IMR-90 (cell line): Measurements from ENCODE around the gene MAP1LC3B2. TPM values are rescaled to one million over a fixed set of nuclear protein-coding genes. Genes with fewer than 3 reads are reported as not detected.

Source experiments
- ATAC-seq: fragments of 200-7000 bp; cut with Tn5 transposase; 2 replicates; pipeline ENCODE4 v1.9.1; 2020; ENCODE audit warnings: low read depth, mild to moderate bottlenecking, moderate library complexity
- BruUV-seq: library from RNA; stranded (reverse); fragments of 400-500 nt; replicated peaks from 2 replicates; lab custom pipeline; 2021; lab: Mats Ljungman, UMichigan
- CTCF ChIA-PET: fragments of 300-600 bp; formaldehyde crosslinking; extraction: SDS; loops from one replicate; lab custom pipeline; 2021; ENCODE audit warnings: antibody characterized with exemption; lab: Yijun Ruan, JAX
- POLR2A ChIA-PET: fragments of 300-600 bp; sonication (Branson Sonifier 250); formaldehyde crosslinking; loops from one replicate; lab custom pipeline; 2022; ENCODE audit warnings: antibody characterized with exemption; ENCODE audit not compliant: unreplicated experiment; lab: Charles Lee
- DNase-seq: peaks from one replicate; pipeline ENCODE4 v3.0.0; 2013
- H2AFZ ChIP-seq: replicated peaks from 2 replicates; pipeline ENCODE3; 2013; ENCODE audit warnings: low read length, mild to moderate bottlenecking; ENCODE audit not compliant: poor library complexity
- H2AK5ac ChIP-seq: 2 replicates; pipeline ENCODE4 v1.6.1; 2013; ENCODE audit warnings: low read depth, low read length, inconsistent platforms
- H2AK9ac ChIP-seq: replicated peaks from 2 replicates; pipeline ENCODE3; 2013; ENCODE audit warnings: mild to moderate bottlenecking, low read depth, low read length, moderate library complexity; ENCODE audit not compliant: poor library complexity
- H2BK120ac ChIP-seq: 2 replicates; pipeline ENCODE4 v1.6.1; 2013; ENCODE audit warnings: low read depth, low read length, inconsistent platforms
- H2BK15ac ChIP-seq: 3 replicates; pipeline ENCODE4 v1.6.1; 2013; ENCODE audit warnings: low read depth, low read length, inconsistent platforms
- H2BK20ac ChIP-seq: 2 replicates; pipeline ENCODE4 v1.6.1; 2013; ENCODE audit warnings: low read depth, mild to moderate bottlenecking, inconsistent platforms, low read length, moderate library complexity
- H2BK5ac ChIP-seq: 2 replicates; pipeline ENCODE4 v1.6.1; 2013; ENCODE audit warnings: mild to moderate bottlenecking, low read depth, low read length, inconsistent platforms; ENCODE audit not compliant: poor library complexity, severe bottlenecking
- H3K14ac ChIP-seq: replicated peaks from 2 replicates; pipeline ENCODE4 v1.6.1; 2013; ENCODE audit warnings: low read depth, low read length, inconsistent platforms
- H3K18ac ChIP-seq: 2 replicates; pipeline ENCODE4 v1.6.1; 2013; ENCODE audit warnings: low read depth, low read length, control low read depth
- H3K23ac ChIP-seq: 2 replicates; pipeline ENCODE4 v1.6.1; 2013; ENCODE audit warnings: low read depth, low read length, inconsistent platforms
- H3K27ac ChIP-seq: 2 replicates; pipeline ENCODE4 v1.5.1; 2013; ENCODE audit warnings: mild to moderate bottlenecking, control low read depth, low read length; ENCODE audit not compliant: insufficient read depth
- H3K27me3 ChIP-seq: 2 replicates; pipeline ENCODE4 v1.6.1; 2013; ENCODE audit warnings: low read length; ENCODE audit not compliant: control insufficient read depth, insufficient read depth
- H3K36me3 ChIP-seq: 2 replicates; pipeline ENCODE4 v1.6.1; 2013; ENCODE audit warnings: low read length, mixed read lengths; ENCODE audit not compliant: control insufficient read depth, insufficient read depth
- H3K4ac ChIP-seq: 2 replicates; pipeline ENCODE4 v1.6.1; 2013; ENCODE audit warnings: low read depth, low read length, inconsistent platforms
- H3K4me1 ChIP-seq: 2 replicates; pipeline ENCODE4 v1.6.1; 2013; ENCODE audit warnings: low read length, mixed read lengths; ENCODE audit not compliant: control insufficient read depth, insufficient read depth
- H3K4me2 ChIP-seq: 2 replicates; pipeline ENCODE4 v1.6.1; 2013; ENCODE audit warnings: low read depth, mild to moderate bottlenecking, control low read depth, low read length, moderate library complexity
- H3K4me3 ChIP-seq: 2 replicates; pipeline ENCODE4 v1.5.1; 2013; ENCODE audit warnings: low read depth, mild to moderate bottlenecking, control low read depth, low read length, moderate library complexity; ENCODE audit not compliant: insufficient read depth
- H3K56ac ChIP-seq: 2 replicates; pipeline ENCODE4 v1.6.1; 2013; ENCODE audit warnings: low read length, inconsistent platforms; ENCODE audit not compliant: insufficient read depth; ENCODE audit errors: extremely low read depth
- H3K79me1 ChIP-seq, 2 experiments: 2 replicates each; pipeline ENCODE4 v1.6.1; 2013; ENCODE audit warnings: low read length in 2 of 2, inconsistent platforms in 1 of 2, low read depth in 1 of 2
- H3K9ac ChIP-seq: 2 replicates; pipeline ENCODE4 v1.6.1; 2013; ENCODE audit warnings: low read depth, low read length, control low read depth
- H3K9me1 ChIP-seq: 2 replicates; pipeline ENCODE4 v1.6.1; 2013; ENCODE audit warnings: low read length, inconsistent platforms; ENCODE audit not compliant: insufficient read depth
- H3K9me3 ChIP-seq: 2 replicates; pipeline ENCODE4 v1.6.1; 2013; ENCODE audit warnings: low read length; ENCODE audit not compliant: control insufficient read depth, insufficient read depth
- H4K20me1 ChIP-seq: 2 replicates; pipeline ENCODE4 v1.6.1; 2013; ENCODE audit warnings: low read length, inconsistent platforms; ENCODE audit not compliant: insufficient read depth
- H4K5ac ChIP-seq: 2 replicates; pipeline ENCODE4 v1.6.1; 2013; ENCODE audit warnings: mild to moderate bottlenecking, low read depth, low read length, control low read depth
- H4K8ac ChIP-seq, 2 experiments: 2 replicates each; pipeline ENCODE4 v1.6.1; 2013; ENCODE audit warnings: low read depth in 2 of 2, low read length in 2 of 2, control low read depth in 1 of 2, inconsistent platforms in 1 of 2
- H4K91ac ChIP-seq: 2 replicates; pipeline ENCODE4 v1.6.1; 2013; ENCODE audit warnings: low read depth, low read length, inconsistent platforms; ENCODE audit not compliant: insufficient read depth
- BHLHE40 ChIP-seq: fragments of 150-350 bp; IDR thresholded peaks from 2 replicates; pipeline ENCODE4 v1.6.1; 2016; ENCODE audit warnings: mild to moderate bottlenecking, low read depth, low read length
- CEBPB ChIP-seq: IDR thresholded peaks from 2 replicates; pipeline ENCODE4 v1.6.1; 2012; ENCODE audit warnings: low read depth, low read length, improper control_type of control experiment
- CHD1 ChIP-seq: IDR thresholded peaks from 2 replicates; pipeline ENCODE4 v1.6.1; 2012; ENCODE audit warnings: low read depth, low read length, improper control_type of control experiment
- ELK1 ChIP-seq: fragments of 150-350 bp; IDR thresholded peaks from 2 replicates; pipeline ENCODE4 v1.6.1; 2016; ENCODE audit warnings: low read depth, mild to moderate bottlenecking, low read length, moderate library complexity, borderline replicate concordance
- FOS ChIP-seq: fragments of 150-350 bp; IDR thresholded peaks from 2 replicates; pipeline ENCODE4 v1.6.1; 2016; ENCODE audit warnings: low read depth, low read length
- MAFK ChIP-seq: IDR thresholded peaks from 2 replicates; pipeline ENCODE4 v1.6.1; 2012; ENCODE audit warnings: low read depth, low read length, improper control_type of control experiment
- MAZ ChIP-seq: IDR thresholded peaks from 2 replicates; pipeline ENCODE4 v1.6.1; 2012; ENCODE audit warnings: low read depth, mild to moderate bottlenecking, low read length, improper control_type of control experiment, moderate library complexity, borderline replicate concordance
- MXI1 ChIP-seq: IDR thresholded peaks from 2 replicates; pipeline ENCODE4 v1.6.1; 2012; ENCODE audit warnings: low read depth, mild to moderate bottlenecking, low read length, moderate library complexity, borderline replicate concordance
- NFE2L2 ChIP-seq: fragments of 150-350 bp; IDR thresholded peaks from 2 replicates; pipeline ENCODE4 v1.6.1; 2016; ENCODE audit warnings: low read depth, mild to moderate bottlenecking, low read length
- POLR2A ChIP-seq: IDR thresholded peaks from 2 replicates; pipeline ENCODE4 v1.6.1; 2012; ENCODE audit warnings: mild to moderate bottlenecking, low read depth, low read length
- RAD21 ChIP-seq: IDR thresholded peaks from 2 replicates; pipeline ENCODE4 v1.6.1; 2012; ENCODE audit warnings: low read length, improper control_type of control experiment
- RCOR1 ChIP-seq: IDR thresholded peaks from 2 replicates; pipeline ENCODE4 v1.6.1; 2012; ENCODE audit warnings: mild to moderate bottlenecking, low read length, improper control_type of control experiment; ENCODE audit not compliant: insufficient replicate concordance
- RFX5 ChIP-seq: IDR thresholded peaks from 2 replicates; pipeline ENCODE4 v1.8.0; 2012; ENCODE audit warnings: low read depth, mild to moderate bottlenecking, low read length, moderate library complexity
- SMC3 ChIP-seq: fragments of 150-350 bp; IDR thresholded peaks from 2 replicates; pipeline ENCODE4 v1.6.1; 2016; ENCODE audit warnings: low read depth, mild to moderate bottlenecking, antibody characterized with exemption, low read length, moderate library complexity
- WGBS, 2 experiments: methylation state at CpG; one replicate each; pipeline versions ENCODE4 v1.1.5 to v1.1.7; 2013; ENCODE audit warnings: missing lambda C conversion rate in 2 of 2; ENCODE audit not compliant: insufficient read length in 1 of 2; ENCODE audit errors: extremely low coverage in 2 of 2; 5-methylcytosine and 5-hydroxymethylcytosine counted together
- dilution Hi-C: fragments of 300-500 bp; cut with HindIII; formaldehyde crosslinking; loops from one replicate; pipeline ENCODE4 v1.14.3; 2018; ENCODE audit warnings: low sequenced_read_pairs; ENCODE audit not compliant: unreplicated experiment
- in situ Hi-C: fragments of 300-500 bp; cut with MboI; formaldehyde crosslinking; loops from 3 replicates; pipeline ENCODE4 v1.14.3; 2019; ENCODE audit warnings: low sequenced_read_pairs, inconsistent platforms, mixed read lengths
- intact Hi-C: fragments of 100-400 bp; cut with micrococcal nuclease; formaldehyde crosslinking; loops from 2 replicates; pipeline ENCODE4 v1.10.0; 2022
- polyA plus RNA-seq, 3 experiments: library from polyadenylated mRNA; depleted of rRNA; stranded (reverse); fragments of >200 nt; gene quantifications; 2 replicates each; pipeline ENCODE4 v1.2.3, GENCODE V29; 2012; ENCODE audit warnings: low replicate concordance in 1 of 3
- total RNA-seq: library from RNA; depleted of rRNA; stranded (reverse); fragments of >200 nt; gene quantifications from 2 replicates; pipeline ENCODE4 v1.2.3, GENCODE V29; 2012
- TF ChIP-seq, protein P1 (sequence below): conservative IDR thresholded peaks from 2 replicates; pipeline ENCODE4 v1.5.1; 2012; ENCODE audit warnings: mild to moderate bottlenecking, low read depth, low read length, improper control_type of control experiment
- TF ChIP-seq, protein P2 (sequence below): fragments of 150-350 bp; IDR thresholded peaks from 2 replicates; pipeline ENCODE4 v1.6.1; 2017; ENCODE audit warnings: mild to moderate bottlenecking, antibody characterized with exemption, low read length, low read depth

MAP1LC3B2 gene
- total and polyA plus RNA-seq, 2 of the 4 experiments (the other 2 are of a cell fraction) = 1.4 TPM; not detected in 1

DNA sequence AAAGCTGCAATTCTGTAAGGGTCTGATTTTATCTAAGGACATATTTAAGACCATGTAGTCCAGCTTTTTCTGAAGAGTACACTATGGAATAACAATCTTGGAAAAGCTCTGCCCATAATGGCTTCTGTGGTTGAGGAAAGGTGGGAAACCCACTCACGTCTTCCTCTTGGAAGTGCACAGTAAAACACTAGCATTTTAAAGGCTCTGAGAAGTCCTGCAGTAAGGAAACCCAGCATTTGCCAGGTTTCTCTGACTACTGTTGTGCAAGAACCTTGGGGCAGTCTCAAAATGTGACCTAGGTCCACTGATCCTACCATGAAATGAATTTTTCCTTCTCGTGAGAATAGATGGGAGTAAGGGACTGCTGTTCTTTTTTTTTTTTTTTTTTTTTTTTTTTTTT is 11.9 kb downstream of the MAP1LC3B2 start:
- Histone ChIP-seq H3K27me3 (no peaks in the 10 kb centered on the region; the same call in 1 of the 2 replicates), H2BK5ac (no peak overlapping the region), H2AK5ac (no peak overlapping the region), H3K36me3 (no peaks in the 10 kb centered on the region), H3K79me1 (no peaks in the 10 kb centered on the region), H3K14ac (no peak overlapping the region), H2BK15ac (no peak overlapping the region), H4K8ac (no peak overlapping the region), H4K91ac (no peak overlapping the region), H3K27ac (no peak overlapping the region), H2BK20ac (no peak overlapping the region), H3K18ac (no peak overlapping the region), H3K4me1 (no peaks in the 10 kb centered on the region), H2AFZ (no peak overlapping the region), H4K20me1 (no peaks in the 10 kb centered on the region), H4K5ac (no peak overlapping the region), H2BK120ac (no peak overlapping the region), H3K23ac (no peak overlapping the region), H3K9ac (no peak overlapping the region), H2AK9ac (no peak overlapping the region), H3K4me3 (no peak overlapping the region), H3K4ac (no peak overlapping the region), H3K9me3 (no peaks in the 10 kb centered on the region), H3K9me1 (no peaks in the 10 kb centered on the region), H3K4me2 (no peak overlapping the region), H3K56ac (no peak overlapping the region)
- dilution Hi-C loops (no loop called here), in situ Hi-C loops (no loop called here), intact Hi-C loops (no loop called here)
- CTCF ChIA-PET = interaction anchor here (0.7 kb wide), 1 partner anchor 56 kb away, joined by 3 read pairs; no protein-coding TSS in a partner anchor
- no TSS peak for BruUV-seq
- no CpG with 5 or more reads among the region's 2 CpGs for WGBS, 2 experiments
- POLR2A ChIA-PET = no interaction called here
- no peak for TF ChIP-seq NFE2L2
- no peak for TF ChIP-seq MXI1
- no peak for TF ChIP-seq RFX5
- TF ChIP-seq SMC3 = no peak
- TF ChIP-seq CEBPB = no peak
- no peak for TF ChIP-seq RCOR1
- TF ChIP-seq FOS = no peak
- TF ChIP-seq, protein P1, sequence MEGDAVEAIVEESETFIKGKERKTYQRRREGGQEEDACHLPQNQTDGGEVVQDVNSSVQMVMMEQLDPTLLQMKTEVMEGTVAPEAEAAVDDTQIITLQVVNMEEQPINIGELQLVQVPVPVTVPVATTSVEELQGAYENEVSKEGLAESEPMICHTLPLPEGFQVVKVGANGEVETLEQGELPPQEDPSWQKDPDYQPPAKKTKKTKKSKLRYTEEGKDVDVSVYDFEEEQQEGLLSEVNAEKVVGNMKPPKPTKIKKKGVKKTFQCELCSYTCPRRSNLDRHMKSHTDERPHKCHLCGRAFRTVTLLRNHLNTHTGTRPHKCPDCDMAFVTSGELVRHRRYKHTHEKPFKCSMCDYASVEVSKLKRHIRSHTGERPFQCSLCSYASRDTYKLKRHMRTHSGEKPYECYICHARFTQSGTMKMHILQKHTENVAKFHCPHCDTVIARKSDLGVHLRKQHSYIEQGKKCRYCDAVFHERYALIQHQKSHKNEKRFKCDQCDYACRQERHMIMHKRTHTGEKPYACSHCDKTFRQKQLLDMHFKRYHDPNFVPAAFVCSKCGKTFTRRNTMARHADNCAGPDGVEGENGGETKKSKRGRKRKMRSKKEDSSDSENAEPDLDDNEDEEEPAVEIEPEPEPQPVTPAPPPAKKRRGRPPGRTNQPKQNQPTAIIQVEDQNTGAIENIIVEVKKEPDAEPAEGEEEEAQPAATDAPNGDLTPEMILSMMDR = no peak
- TF ChIP-seq MAZ = no peak
- no peak for TF ChIP-seq MAFK
- TF ChIP-seq BHLHE40 = no peak
- TF ChIP-seq CHD1 = no peak
- TF ChIP-seq POLR2A = no peak
- TF ChIP-seq ELK1 = no peak
- TF ChIP-seq, protein P2, sequence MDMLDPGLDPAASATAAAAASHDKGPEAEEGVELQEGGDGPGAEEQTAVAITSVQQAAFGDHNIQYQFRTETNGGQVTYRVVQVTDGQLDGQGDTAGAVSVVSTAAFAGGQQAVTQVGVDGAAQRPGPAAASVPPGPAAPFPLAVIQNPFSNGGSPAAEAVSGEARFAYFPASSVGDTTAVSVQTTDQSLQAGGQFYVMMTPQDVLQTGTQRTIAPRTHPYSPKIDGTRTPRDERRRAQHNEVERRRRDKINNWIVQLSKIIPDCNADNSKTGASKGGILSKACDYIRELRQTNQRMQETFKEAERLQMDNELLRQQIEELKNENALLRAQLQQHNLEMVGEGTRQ = no peak
- TF ChIP-seq RAD21 = no peak
- DNase-seq (no peak), ATAC-seq (no peak)
